ENCODE results near the gene ARRB2.

ARRB2 gene

DNA sequence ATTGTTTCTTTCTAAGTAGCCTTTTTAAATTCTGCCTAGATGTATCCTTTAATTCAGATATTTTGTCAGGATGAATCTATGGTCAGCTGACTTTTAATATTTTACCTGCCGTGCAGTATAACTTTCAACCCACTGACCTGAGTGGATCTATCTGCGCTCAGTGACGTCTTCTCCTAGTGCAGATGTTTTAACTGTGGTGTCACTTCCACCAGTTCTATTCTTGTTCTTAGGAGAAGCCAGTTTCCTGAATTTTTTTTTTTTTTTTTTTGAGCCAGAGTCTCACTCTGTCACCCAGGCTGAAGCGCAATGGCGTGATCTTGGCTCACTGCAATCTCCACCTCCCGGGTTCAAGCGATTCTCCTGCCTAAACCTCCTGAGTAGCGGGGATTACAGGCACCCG lies 56.3 kb downstream of the ARRB2 start:
- DNase-seq, result no peak

DNA sequence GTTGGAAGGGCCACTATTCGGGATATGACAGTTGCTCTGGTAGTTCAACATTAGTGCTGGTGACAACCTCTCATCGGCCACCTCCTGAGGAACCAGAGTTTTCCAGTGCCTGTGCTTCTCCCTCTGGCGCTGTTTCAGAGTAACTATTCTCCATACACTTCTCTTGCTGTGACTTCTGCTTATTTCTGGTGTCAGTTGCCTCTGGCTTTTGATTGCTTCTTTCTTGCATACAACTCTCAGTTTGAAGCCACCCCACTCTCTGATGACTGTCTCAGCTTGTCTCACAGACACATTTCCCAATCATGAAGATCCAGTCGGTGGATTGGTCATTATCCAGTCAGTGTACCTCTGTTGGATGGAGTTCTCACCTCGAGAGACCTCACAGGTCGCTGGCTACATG lies 57.9 kb downstream of the ARRB2 start:
- DNase-seq, result no peak

DNA sequence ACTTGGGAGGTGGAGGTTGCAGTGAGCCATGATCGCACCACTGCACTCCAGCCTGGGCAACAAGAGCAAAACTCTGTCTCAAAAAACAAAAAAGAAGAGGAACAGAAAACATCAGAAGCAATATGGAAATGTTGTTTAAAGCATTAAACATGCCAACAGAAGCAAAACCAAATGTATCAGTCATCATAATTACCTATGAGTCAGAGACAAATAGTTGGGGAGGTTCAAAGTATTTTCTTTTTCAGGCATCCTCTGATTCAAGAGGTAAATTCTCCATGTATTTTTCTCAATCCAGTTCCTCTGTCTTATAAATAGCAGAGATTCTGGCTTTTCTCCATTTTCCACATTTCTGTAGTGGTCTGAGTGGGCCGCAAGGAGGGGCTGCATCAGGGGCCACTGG lies 59.2 kb downstream of the ARRB2 start:
- DNase-seq, result no peak
